GM21576 (cell line): ENCODE measurements around the gene GAP43.

Experiments used
- ATAC-seq: cut with Tn5 transposase; IDR thresholded peaks from one replicate; pipeline ENCODE4 v1.9.1; 2021; ENCODE audit warnings: mild to moderate bottlenecking, moderate library complexity; ENCODE audit not compliant: unreplicated experiment

GAP43 gene, protein sequence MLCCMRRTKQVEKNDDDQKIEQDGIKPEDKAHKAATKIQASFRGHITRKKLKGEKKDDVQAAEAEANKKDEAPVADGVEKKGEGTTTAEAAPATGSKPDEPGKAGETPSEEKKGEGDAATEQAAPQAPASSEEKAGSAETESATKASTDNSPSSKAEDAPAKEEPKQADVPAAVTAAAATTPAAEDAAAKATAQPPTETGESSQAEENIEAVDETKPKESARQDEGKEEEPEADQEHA

DNA sequence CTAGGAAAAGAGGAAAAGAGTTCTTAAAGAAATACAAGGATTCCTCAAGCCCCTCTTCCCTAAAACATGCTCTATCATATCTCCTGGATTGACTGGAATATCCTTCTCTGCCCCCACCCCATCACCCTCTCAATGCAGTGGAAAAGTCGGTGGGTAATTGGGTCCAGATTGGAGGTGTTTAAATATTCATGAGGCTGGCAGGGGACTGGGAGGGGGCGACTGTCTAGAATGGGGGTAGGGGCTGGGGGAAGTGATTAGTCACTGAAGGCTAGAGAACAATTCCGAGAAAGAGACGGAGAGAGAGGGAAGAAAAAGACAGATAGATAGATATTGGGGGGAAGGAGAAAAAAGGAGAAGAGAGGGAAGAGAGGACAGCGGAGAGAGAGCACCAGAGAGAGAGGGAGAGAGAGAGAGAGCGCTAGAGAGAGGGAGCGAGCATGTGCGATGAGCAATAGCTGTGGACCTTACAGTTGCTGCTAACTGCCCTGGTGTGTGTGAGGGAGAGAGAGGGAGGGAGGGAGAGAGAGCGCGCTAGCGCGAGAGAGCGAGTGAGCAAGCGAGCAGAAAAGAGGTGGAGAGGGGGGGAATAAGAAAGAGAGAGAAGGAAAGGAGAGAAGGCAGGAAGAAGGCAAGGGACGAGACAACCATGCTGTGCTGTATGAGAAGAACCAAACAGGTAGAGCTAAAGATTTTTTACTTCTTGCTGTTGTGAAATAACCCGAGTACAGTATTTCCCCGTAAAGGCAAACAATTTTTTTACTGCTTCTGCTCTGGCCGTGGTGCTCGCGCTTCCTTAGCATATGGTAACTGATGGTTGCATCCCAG is at the start of gene GAP43:
GAP43 (plus strand) TSS at position 467 of the 825 bp plus-strand sequence; CDS start at position 647, 180 bp downstream.
- no peak for ATAC-seq

DNA sequence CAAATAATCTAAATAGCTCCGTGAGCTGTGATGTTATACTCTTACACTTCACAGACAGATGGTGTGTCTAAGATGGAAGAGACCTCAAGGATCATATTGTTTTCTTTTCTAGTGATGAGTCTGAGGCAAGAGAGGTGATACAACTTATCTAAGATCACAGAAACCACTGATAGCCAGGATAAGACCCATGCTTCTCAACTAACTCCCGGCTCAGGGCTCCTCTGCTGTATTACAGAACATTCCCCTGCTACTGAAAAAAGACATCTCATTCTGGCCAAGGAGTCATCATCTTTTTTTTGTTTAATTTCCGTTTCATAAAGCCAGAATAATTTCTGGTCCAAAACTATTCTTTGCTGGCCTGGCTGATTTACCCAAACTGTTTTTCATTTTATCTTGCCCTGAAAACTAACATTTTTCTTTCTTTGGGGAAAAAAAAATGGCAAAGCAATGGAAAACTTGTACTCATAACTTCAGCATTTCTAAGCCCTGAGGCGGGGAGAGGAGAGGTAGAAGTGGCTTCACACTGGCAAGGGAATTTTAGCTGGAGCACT is 46.9 kb upstream of the GAP43 start:
- no peak for ATAC-seq

DNA sequence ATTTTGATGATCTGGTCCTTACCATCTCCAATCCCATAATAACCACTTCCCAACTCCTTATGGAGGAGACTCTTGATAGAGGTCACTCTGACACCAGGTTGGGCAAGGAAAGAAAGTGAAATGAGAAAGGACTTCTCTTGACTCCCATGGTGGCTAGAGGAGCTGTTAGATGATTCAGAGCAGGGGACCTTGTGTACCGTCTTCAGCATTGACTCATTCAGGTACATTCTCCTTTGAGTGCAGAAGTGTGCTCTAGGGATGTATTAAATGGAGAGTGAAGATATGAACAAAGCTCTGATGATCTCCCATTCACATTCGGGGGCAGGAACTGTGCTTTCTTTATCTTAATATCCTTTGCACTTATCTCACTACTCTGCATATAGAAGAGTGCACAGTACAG is 46.3 kb upstream of the GAP43 start:
- no peak for ATAC-seq

DNA sequence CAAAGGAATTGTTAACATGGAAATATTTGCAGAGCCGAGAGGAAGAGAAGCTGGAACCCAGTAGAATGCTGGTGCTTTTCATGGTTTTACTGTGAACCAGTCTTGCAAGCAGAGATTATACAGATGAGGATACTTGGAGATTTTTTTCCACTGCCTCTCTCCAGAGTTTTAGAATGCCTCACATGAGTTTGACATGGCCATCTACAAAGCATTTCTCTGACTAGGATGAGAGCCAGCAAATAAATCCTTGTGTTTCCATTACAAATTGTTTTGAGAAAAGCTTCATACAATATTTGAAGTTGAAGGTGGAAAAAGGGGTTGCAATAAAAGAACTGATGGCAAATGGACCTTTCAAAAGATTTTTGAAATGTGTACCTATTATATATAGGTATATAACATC is 45.0 kb upstream of the GAP43 start:
- ATAC-seq: no peak

DNA sequence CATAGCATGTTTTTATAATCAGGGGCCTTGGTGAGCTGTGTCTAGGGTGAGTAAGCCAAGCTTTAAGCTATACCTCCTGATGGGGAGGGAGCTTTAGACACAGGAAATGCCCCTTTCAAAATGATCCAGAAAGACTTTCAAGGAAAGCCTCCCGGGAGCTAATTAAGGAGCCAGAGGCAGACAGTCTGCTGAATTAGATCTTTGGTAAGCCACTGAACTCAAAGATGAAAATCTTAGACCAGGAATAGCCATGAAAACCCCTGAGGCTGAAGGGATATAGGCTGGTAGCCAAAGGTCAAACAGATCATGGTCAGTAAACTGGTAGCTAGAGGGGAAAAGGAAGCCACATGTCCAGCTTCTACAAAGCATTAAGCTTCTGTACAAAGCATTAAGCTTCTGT is 42.7 kb upstream of the GAP43 start:
- no peak for ATAC-seq

DNA sequence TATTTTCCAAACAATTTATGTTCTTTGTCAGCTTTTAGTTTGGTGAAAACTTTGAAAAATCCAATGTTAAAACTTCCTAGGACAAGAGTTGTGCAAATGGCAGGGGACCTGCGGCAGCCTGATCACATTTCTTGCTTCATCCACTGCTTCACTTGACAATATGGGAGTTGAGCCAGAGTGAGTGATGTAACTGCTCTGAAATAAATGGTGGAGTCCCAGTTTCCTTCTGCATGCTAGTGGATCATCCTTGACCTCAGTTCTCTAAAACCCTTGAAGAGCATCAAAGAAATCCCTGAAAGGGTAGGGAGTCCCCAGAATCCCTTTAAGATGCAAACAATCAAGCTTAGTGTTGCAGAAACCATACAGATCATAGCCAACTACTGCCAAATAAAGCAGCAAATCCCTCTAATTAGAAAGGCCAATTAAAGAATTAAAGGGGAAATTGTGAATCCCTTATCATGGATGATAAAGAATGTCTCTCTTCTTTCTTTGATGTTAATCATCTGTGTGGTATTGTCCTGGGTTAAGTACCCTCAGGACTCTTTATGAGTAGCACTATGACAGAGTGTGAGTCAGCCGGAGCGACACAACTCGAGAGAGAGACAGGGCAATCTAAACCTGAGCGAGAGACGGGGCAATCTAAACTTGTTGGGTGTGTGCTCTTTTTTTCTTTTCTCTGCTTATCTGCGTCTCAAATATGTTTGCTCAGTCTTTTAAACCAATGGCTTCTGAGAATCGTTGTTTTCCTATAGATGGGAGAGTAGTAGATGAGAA is 41.8 kb upstream of the GAP43 start:
- no peak for ATAC-seq

DNA sequence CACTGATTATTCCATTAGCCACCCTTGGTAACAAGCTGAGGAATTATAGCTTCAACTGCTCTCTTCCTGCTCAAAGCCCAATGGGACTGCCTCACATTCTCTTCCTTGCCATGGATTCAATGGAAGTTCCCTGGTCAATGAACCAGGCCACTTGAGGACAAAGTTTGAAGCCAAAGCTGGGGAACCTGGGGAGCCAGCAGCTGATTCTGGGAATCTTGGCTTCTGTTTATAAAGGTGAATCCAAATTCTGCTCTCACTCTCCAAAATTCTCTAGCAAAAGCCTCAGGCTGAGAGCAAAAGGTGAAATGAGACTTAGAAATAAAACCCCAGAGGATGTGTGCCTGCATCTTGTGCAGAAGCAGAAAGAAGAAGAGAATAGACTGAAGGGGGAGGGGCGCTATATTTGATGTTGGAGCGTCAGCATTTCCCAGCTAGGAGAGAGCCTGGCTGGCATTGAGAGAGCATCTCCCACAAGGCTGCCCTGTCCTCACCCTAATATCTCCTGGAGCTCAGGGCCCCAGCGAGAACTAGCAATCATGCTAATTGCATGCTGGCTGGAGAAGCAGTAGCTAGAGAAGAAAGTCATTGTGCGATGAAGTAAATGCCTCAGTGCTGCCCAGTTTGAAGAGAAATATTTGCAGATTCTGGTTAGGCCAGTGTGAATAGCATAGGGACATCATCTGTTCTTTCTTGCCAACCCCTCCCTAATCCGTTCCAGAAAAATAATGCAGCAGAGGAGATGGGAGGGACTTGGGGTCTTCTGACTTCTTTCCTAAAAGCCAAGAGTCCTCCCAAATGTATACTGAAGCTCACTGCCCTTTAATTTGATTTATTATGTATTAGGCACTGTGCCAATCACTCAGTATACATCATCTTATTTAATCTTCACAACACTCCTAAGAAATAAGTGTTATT is 34.9 kb upstream of the GAP43 start:
- no peak for ATAC-seq

DNA sequence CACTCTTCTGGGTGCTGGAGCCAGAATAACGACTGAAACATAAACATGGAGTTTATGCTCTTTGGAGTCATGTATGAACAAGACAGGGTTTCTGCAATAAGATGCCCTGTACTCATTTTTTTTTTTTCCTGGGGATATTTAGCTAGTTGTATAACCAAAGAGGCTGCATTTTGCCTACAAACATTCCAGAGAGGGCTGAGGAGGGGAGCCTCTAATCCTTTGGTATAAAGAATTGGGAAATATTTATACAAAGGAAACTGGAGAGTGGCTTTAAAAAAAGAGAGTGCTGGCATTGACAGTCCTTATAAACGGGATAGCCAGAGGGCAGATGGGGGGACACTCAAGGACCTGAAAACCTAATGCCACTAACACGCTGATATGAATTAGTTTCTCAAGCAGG is 32.4 kb upstream of the GAP43 start:
- ATAC-seq: no peak

DNA sequence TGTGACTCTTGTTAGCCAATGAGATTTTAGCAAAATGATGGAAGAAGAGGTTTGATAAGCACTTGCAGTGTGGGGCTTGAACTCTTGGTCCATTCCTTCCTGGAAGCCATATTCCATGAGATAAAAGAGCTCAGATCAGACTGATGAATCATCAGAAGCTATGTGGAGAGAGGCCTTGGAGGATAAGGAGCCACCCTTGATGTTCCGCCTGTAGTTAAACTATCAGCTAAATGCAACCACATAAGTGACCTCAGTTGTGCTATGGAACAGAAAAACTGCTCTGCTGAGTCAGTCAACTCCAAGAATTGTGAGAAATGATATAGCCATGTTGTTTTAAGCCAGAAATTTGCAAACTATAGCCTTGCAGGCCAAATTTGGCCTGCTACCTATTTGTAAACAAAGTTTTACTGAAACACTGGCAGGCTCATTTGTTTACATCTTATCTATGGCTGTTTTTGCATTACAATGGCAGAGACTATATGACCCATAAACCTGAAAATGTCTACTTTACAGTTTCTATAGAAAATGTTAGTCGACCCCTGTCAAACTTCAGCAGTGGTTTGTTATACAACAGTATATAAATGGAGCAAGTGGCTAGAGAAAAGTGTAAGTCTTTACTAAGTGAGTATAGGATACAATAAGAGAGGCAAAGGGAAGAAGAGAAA is 27.6 kb upstream of the GAP43 start:
- ATAC-seq: no peak

DNA sequence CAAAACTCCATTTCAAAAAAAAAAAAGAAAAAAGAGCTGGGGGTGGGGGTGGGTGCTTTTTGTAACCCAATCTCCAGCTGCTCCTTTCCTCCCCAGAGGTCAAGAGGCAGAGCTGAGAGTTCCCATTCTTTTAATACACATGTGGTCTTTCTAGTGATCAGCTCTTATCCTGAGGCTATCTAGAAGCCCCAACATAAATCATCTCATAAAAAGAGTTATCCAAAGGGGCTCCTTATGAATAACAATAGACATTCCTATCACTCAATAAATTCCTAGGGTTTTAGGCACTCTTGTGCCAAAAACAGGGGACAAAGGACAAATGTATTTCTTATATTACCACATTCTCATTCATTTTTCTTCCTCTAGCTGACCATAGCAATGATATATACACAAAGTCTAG is 25.1 kb upstream of the GAP43 start:
- no peak for ATAC-seq

DNA sequence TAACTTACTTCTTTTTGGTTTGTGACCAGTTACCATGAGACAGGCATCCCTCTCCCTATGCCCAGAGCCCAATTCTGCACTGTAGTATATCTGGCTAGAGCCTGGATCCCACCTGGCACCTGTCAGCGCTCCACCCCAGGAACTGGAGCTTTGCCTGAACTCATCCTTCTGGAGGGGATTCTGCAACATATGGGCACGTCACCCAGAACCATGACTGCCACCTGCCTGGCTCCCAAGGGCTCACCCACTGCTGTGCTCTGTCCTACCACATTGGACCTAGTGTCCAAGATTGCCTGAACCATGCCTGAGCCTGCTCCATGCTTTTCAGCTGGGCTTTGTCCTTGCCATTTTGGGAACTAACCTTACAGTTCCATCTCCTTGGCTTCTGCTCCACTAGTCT is 21.1 kb upstream of the GAP43 start:
- no peak for ATAC-seq

DNA sequence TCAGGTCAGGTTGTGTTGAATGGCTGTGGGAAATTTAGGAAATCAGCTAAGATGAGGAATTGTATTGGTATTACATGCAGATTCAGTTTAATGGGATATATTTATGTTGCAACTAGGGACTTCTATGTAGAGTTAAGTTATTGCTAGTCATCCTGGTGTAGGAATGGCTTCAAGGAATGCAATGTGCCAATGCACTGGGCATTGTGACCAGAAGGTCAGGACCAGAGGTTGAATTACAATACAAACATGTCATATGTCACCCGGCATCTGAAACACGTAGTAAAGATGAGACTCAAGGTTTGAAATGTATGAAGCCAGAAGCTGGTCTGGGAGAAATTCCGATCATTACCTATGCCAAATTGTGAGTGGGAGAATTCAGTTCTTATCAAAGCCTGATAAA is 11.7 kb upstream of the GAP43 start:
- no peak for ATAC-seq

DNA sequence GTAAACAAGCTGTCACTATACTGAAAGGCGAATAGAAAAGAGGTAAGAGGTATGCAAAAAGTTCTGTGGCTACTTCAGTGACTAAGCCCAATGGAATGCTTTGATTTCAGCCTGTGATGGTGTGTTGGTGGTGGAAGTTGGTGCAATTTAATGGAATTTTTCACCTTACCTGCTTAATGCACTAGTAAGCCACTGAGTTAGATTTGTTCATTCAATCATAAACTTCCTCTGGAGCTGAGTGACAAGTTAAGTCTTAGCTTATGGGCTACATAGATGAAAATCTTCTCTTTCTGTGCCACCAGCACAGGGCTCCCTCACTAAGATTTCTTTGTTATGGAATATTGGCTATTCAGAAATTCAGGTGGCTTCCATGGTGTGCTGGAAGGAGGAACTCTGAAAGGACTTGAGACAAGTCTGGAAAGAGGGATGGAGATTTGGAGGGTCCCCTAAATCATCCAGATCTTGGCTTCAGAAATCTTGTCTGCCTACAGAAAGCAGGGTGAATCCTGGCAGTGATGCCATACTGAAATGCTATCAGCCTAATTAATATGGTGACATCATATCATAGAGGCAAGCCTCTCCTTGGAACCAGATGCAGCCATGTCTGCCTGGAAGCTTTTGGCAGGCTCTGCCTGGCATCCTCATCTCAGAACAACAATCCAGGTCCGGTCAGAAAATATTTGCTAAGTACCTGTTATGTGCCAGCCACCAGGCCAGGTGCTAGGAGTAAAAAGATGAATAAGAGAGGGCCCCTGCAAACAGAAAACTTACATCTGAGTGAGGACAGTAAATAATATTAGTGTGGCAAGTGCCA is 8.1 kb upstream of the GAP43 start:
- ATAC-seq: no peak

DNA sequence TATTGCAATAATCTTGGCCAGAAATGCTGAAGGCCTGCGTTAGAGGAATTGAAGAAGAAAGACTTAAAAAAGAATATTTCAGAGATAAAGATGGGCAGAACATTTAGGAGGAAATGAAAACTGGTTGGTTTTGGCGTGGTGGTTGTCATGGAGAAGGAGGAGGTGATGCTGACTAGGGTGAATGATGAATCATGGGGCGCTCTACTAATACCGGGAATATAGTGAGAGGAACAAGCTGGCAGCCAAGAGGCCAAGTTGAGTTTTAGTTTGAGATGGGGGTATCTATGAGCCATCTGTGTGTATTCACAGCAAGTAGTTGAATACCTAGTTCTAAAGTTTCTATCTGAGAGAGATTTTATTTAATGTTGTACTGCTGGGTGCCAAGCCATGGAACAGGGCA is 6.8 kb upstream of the GAP43 start:
- no peak for ATAC-seq

DNA sequence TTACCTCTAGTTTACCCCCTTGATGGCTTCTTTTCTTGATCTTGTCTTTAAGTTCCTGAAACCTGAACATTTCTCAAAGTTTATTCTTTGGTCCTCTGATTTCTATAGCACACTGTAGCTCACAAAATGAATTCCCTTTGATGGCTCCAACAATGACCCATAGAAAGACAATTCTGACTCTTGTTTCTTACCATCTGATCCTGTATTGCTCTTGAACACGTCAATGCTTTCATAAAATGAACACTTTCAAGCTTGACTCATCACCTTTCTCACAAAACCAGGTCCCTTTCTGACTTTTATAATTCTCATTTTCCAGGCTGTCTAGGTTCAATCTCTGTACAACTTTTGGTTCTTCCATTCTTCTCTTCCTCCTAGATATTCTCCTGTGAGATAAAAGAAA is 5.7 kb upstream of the GAP43 start:
- ATAC-seq: no peak

DNA sequence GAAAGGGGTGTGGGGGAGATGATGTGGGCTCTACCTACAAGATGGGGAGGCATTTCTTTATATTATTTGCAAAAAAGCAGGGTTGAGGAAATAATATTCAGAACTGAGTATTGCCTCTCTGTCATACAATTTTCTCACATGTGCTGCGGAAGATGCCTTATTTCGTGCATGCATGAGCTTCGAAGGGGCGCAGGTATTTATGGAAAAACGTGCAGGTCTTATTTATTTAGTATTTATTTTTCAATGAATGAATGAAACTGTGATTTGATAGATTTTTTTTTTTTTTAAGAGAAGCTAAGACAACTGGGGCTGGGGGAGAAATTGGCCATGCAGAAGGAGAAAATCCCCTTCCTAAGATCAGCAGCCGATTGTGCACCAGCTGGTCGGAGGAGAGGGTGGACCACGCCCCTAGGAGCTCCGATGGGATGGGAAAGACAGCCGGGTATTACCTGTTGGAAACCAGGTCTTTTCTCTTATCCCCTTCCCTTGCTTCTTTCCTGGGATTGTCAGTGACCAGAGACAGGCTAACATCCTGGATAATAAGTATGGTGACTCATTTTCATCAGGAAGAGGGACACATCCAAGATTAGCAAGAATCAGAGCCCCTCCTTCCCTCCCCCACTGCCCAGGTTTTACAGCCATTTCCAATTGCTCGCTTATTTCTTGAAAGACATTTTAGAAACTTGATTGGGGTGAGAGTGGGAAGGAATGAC is 875 bp downstream of the GAP43 start:
- no peak for ATAC-seq

DNA sequence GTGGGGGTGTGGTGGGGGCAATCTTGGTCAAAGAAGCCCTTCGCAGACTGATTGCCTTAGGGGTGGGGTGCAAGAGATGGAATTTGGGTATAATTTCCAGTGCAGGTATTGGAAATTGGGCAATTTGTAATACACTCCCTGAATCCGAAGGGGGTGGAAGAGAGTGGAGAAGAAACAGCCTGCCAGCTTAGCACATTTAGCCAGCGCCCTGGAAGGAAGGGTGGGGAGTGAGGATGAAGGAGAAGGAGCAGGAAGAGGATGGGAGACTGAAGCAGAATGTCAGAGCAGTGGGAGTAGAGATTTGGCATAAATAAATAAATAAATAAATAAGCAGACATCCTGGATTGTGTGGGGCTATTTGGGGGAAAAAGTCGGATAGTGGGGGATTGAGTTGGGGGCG is 1.6 kb downstream of the GAP43 start:
- no peak for ATAC-seq

DNA sequence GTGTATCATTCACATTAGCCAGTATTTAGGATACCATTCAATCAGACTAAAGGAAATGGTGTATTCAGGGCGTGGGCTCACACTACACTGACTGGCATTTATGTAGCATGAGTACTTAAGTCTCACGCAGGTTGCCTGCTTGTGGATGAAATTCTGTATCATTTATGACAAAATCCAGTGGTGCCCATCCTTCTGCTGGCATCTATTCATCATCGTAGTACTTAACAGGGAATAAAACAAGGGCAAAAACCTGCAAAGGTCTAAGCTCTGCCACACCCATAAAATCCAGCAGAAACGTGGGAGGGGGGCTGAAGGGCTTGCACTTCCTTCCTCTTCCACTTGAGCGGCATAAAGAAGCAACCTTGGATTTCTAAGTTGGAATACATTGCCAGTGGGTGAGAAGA is 2.7 kb downstream of the GAP43 start:
- no peak for ATAC-seq
